Activated T-cell treated with anti-CD3 and anti-CD28 coated beads, Interleukin-2, amount 50 U/mL, for 24 hours (primary cell): ENCODE data around the gene GDF10.

Experiments
- DNase-seq: peaks from one replicate; pipeline ENCODE4 v3.0.0-alpha.2; 2020
- H3K27ac Mint-ChIP-seq: 2 replicates; pipeline ENCODE4 v1.8.0; 2020; ENCODE audit warnings: mild to moderate bottlenecking, mixed read lengths
- H3K27me3 Mint-ChIP-seq: 2 replicates; pipeline ENCODE4 v1.8.0; 2020; ENCODE audit warnings: mixed read lengths
- H3K36me3 Mint-ChIP-seq: 2 replicates; pipeline ENCODE4 v1.8.0; 2020; ENCODE audit warnings: low read depth, mixed read lengths
- H3K4me1 Mint-ChIP-seq: 2 replicates; pipeline ENCODE4 v1.8.0; 2020; ENCODE audit warnings: low read depth, mixed read lengths
- H3K4me3 Mint-ChIP-seq: 2 replicates; pipeline ENCODE4 v1.8.0; 2020; ENCODE audit warnings: mild to moderate bottlenecking, moderate library complexity, mixed read lengths
- H3K9me3 Mint-ChIP-seq: 2 replicates; pipeline ENCODE4 v1.8.0; 2020; ENCODE audit warnings: mixed read lengths

Gene GDF10

DNA sequence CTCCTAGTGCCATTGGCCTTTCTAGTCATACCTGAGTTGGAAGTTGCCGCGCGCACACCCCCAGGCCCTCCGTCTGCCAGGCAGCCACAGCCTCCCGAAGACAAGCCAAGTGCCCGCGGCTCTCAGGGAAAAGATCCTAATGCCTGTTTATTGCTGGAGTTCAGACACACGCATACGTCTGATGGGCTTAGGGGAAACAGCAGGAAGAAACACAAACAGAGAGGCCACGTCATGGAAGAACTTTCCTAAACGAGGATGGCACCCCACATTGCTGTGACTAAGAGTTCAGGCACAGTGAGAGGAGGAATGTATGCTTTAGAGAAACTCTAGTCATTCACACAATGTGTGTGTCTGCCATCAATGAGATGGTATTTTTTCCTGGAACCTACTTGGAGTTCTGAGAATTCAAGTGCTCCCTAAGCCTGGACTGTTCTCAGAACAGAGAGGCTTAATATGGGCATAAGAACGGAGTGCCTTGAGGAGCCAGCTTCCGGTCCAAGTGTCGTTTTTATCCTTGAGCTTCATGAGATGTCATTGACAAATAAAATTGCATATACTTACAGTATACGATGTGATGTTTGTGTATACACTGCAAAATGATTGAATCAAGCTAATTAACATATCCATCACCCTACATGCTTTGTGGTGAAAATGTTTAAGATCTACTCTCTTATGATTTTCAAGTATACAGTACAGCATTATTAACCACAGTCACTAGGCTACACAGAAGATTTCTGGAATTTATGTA is 36.6 kb downstream of the GDF10 start:
- Mint-ChIP-seq H3K27me3 (peaks cover 25% of the 10 kb centered on the region), H3K36me3 (no peaks in the 10 kb centered on the region), H3K9me3 (no peaks in the 10 kb centered on the region), H3K4me1 (no peaks in the 10 kb centered on the region), H3K4me3 (no peak overlapping the region), H3K27ac (no peak overlapping the region)
- no peak for DNase-seq

DNA sequence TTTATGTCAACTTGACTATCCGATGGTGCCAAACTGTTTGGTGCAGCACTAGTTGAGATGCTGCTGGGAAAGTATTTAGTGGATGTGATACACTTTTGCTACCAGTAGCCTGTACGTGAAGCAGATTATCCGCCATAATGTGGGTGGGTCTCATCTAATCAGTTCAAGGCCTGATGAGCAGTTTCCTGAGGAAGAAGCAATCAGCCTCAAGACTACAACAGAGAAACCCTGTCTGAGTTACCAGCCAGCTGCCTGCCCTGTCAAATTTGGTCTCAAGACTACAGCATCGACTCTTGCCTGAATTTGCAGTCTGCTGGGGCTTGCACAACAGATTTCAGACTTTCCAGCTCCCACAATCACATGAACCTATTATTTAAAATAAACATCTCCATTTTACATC is 37.3 kb downstream of the GDF10 start:
- Mint-ChIP-seq H3K4me3 (no peak overlapping the region), H3K27ac (no peak overlapping the region), H3K4me1 (no peaks in the 10 kb centered on the region), H3K9me3 (no peaks in the 10 kb centered on the region), H3K27me3 (peaks cover 25% of the 10 kb centered on the region), H3K36me3 (no peaks in the 10 kb centered on the region)
- no peak for DNase-seq

DNA sequence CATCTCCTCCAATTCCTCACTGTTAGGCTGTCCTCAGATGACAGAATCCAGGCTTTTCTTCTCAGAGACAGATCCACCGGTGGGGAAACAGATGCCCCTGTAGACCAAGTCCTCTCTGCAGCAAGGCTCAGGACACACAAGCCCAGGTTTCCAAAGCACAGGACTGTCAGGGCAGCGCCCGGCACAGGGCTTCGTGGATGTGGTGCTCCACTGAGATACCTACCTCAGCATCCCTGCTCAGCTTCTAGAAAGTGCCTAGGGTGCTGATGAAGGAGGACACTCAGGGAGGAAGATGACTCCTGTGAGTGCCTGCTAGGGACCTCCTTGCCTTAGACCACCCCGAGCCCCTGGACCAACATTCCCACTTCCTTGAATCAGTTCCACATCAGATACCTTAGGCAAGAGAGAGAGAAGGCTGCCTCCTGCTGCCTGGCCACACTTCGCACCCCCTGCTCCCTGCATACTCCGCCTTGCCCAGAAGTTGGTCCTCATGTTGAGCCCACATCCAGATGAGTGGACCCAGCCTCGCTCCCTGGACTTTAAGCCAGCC is 39.3 kb downstream of the GDF10 start:
- H3K9me3 Mint-ChIP-seq, result no peaks in the 10 kb centered on the region
- H3K27me3 Mint-ChIP-seq, result peaks cover 23% of the 10 kb centered on the region
- H3K27ac Mint-ChIP-seq, result no peak overlapping the region
- no peak overlapping the region for H3K4me3 Mint-ChIP-seq
- H3K4me1 Mint-ChIP-seq, result no peaks in the 10 kb centered on the region
- no peak for DNase-seq
- H3K36me3 Mint-ChIP-seq, result no peaks in the 10 kb centered on the region

DNA sequence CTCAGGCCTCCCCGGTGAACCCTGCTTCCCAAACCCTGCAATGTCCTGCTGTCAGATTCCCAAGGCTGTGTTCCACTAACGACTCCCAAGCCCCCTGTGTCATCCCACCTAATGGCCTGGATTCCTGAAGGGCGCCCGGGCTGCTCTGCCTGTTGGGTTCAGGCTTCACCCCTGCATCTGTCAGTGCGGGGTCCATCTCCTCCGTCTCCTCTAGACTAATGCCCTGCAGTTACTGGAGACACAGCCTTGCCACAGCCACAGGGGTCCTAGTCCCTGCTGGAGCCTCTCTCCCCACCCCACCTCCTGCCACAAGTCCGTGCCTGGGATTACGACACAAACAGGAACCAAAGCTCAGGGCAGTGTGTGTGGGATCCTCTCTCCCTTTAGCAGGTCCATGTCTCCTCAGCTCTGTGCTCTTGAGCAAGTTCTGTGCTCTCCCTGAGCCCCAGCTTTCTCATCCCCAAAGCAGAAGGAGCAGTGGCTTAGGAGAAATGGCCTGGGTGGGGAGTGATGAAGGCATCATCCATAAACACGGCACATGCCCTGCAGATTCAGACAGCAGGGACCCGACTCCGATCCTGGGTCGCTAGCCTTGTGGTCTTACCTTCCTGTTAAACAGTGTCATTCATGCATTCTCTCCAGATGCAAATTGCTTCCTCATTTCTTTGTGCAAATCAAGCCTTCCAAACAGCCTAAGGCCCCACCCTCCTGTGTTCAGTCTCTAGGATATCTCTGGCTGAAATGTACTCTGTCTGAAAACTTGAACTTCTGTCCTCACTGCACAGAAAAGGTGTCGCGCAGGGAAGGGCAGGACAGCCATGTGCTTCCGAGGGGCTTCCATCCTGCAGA is 40.0 kb downstream of the GDF10 start:
- Mint-ChIP-seq H3K36me3 (no peaks in the 10 kb centered on the region), H3K27ac (no peak overlapping the region), H3K4me1 (no peaks in the 10 kb centered on the region), H3K4me3 (no peak overlapping the region), H3K27me3 (peaks cover 23% of the 10 kb centered on the region), H3K9me3 (no peaks in the 10 kb centered on the region)
- DNase-seq, result no peak

DNA sequence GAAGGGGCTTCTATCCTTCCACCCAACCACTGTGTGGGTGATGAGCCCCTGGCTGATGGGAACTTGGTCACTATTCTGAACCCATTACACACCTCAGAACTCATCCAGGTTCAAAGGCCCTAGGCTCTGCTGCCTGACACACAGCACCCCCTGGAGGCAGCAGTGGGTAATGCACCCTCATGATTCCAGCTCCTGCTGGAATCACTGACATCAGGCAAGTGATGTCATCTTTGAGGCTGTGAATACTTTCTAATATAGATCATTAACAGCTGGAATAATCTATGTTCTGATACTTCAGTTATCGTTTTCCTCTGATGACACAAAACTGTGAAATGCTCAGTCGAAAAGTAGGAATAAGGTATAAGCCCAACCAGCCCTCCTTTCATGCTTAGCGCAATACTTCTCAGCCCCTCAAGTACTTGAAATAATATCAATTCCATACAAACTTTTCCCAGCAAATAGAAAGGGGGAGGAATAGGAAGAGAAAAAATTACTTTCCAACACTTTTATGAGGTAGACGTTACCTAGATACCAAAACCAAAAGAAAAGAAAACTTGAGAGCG is 40.7 kb downstream of the GDF10 start:
- Mint-ChIP-seq H3K9me3 (no peaks in the 10 kb centered on the region), H3K4me3 (no peak overlapping the region), H3K27me3 (peaks cover 23% of the 10 kb centered on the region), H3K36me3 (no peaks in the 10 kb centered on the region), H3K27ac (no peak overlapping the region), H3K4me1 (no peaks in the 10 kb centered on the region)
- peak; percentile 84 for DNase-seq

DNA sequence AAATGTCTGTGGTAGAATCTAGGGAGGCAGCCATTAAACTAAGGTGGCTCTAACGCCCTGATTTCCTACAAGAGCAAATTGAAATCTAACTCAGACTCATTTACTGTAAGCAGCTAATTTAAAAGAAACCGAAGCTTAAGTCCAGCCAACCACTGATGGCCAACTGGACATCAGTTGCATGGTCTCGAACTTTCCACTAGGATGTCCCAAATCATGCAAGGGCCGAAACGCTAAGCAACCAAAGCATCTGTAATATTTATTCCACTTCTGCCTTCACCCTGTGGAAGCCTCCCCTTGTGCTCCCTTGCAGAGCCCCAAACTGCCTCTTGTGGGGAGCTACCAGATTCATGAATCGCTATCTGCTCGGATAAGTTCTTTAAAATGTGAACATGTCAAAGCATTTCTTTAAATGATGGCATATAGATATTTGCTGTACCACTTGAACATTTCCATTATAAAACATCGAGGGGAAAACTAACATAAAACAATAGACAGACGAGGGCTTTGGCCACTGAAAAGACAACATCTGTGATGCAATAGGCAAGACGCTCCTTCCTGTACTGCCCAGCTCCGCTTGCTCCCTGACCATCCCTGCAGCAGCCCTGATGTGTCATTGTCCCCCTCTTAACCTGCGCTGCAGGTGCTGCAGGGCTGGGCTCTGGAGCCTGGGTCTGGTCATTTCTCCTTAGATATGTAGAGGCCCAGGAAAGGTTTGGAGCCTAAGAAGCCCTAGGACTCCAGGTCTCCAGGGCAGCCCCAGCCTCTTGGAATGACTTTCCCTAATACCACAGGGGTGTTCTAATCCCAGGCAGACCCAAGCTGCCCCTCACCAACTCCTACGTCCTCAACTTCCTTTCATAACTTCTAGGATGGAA is 45.2 kb downstream of the GDF10 start:
- peaks cover 7% of the 10 kb centered on the region for H3K27me3 Mint-ChIP-seq

DNA sequence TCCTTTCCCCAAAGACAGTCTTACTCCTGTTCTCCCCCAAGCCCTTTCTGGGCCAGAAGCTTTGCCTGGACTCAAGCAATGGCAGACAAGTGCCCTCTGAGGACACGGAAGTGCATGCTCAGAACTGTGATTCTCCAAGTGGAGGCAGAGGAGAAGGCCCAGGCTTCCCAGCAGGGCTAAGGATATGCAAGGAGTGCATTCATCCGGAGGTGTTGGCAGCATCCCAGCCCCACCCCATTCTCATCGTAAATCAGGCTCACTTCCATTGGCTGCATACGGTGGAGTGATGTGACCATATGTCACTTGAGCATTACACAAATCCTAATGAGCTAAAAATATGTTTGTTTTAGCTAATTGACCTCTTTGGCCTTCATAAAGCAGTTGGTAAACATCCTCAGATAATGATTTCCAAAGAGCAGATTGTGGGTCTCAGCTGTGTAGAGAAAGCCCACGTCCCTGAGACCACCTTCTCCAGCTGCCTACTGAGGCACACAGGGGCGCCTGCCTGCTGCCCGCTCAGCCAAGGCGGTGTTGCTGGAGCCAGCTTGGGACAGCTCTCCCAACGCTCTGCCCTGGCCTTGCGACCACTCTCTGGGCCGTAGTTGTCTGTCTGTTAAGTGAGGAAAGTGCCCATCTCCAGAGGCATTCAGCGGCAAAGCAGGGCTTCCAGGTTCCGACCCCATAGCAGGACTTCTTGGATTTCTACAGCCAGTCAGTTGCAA is 46.7 kb downstream of the GDF10 start:
- Mint-ChIP-seq H3K4me3 (no peak overlapping the region), H3K9me3 (no peaks in the 10 kb centered on the region), H3K27ac (no peak overlapping the region), H3K27me3 (no peaks in the 10 kb centered on the region), H3K36me3 (no peaks in the 10 kb centered on the region), H3K4me1 (no peaks in the 10 kb centered on the region)
- DNase-seq, result no peak

More for the DNA sequence above, 45.2 kb downstream of the GDF10 start:
- no peak for DNase-seq
- no peaks in the 10 kb centered on the region for H3K4me1 Mint-ChIP-seq
- H3K4me3 Mint-ChIP-seq, result no peak overlapping the region
- no peaks in the 10 kb centered on the region for H3K36me3 Mint-ChIP-seq
- H3K27ac Mint-ChIP-seq, result no peak overlapping the region
- H3K9me3 Mint-ChIP-seq, result no peaks in the 10 kb centered on the region

DNA sequence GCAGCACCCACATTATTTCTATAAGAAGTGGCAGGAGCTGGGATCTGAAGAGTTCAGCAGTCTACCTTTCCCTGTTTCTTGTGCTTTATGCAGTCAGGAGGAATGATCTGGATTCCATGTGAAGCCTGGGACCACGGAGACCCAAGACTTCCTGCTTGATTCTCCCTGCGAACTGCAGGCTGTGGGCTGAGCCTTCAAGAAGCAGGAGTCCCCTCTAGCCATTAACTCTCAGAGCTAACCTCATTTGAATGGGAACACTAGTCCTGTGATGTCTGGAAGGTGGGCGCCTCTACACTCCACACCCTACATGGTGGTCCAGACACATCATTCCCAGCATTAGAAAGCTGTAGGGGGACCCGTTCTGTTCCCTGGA is 47.3 kb downstream of the GDF10 start:
- H3K27ac Mint-ChIP-seq, result no peak overlapping the region
- no peaks in the 10 kb centered on the region for H3K27me3 Mint-ChIP-seq
- no peak overlapping the region for H3K4me3 Mint-ChIP-seq
- DNase-seq, result no peak
- H3K4me1 Mint-ChIP-seq, result no peaks in the 10 kb centered on the region
- H3K9me3 Mint-ChIP-seq, result no peaks in the 10 kb centered on the region
- H3K36me3 Mint-ChIP-seq, result no peaks in the 10 kb centered on the region

DNA sequence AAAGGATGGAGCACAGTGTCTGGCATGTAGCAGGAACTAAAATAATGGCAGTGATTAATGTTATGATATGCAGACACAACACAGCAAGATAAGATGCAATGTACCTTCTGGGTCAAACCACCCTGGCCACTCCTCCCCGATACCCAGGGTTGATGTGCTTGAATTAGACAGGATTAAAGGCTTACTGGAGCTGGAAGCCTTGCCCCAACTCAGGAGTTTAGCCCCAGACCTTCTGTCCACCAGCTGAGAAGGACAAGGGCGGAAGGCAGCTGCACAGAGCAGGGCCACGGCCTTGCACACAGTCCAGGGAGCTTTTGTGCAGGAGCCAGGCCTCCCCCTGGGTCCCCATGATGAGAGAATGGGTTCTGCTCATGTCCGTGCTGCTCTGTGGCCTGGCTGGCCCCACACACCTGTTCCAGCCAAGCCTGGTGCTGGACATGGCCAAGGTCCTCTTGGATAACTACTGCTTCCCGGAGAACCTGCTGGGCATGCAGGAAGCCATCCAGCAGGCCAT is 48.2 kb downstream of the GDF10 start, which contains the start of gene RBP3:
TSS of gene RBP3 (plus strand) at position 226 of the 514 bp plus-strand sequence. CDS start at position 348, 122 bp downstream.
- DNase-seq, result no peak
- Mint-ChIP-seq H3K27ac (no peak within 1 kb of the TSS), H3K9me3 (no peaks in the 10 kb centered on the region), H3K4me1 (no peaks in the 10 kb centered on the region), H3K4me3 (no peak within 1 kb of the TSS), H3K36me3 (no peaks in the 10 kb centered on the region), H3K27me3 (no peaks in the 10 kb centered on the region)

DNA sequence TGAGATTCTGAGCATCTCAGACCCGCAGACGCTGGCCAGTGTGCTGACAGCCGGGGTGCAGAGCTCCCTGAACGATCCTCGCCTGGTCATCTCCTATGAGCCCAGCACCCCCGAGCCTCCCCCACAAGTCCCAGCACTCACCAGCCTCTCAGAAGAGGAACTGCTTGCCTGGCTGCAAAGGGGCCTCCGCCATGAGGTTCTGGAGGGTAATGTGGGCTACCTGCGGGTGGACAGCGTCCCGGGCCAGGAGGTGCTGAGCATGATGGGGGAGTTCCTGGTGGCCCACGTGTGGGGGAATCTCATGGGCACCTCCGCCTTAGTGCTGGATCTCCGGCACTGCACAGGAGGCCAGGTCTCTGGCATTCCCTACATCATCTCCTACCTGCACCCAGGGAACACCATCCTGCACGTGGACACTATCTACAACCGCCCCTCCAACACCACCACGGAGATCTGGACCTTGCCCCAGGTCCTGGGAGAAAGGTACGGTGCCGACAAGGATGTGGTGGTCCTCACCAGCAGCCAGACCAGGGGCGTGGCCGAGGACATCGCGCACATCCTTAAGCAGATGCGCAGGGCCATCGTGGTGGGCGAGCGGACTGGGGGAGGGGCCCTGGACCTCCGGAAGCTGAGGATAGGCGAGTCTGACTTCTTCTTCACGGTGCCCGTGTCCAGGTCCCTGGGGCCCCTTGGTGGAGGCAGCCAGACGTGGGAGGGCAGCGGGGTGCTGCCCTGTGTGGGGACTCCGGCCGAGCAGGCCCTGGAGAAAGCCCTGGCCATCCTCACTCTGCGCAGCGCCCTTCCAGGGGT is 48.9 kb downstream of the GDF10 start:
- no peaks in the 10 kb centered on the region for H3K9me3 Mint-ChIP-seq
- no peak overlapping the region for H3K27ac Mint-ChIP-seq

DNA sequence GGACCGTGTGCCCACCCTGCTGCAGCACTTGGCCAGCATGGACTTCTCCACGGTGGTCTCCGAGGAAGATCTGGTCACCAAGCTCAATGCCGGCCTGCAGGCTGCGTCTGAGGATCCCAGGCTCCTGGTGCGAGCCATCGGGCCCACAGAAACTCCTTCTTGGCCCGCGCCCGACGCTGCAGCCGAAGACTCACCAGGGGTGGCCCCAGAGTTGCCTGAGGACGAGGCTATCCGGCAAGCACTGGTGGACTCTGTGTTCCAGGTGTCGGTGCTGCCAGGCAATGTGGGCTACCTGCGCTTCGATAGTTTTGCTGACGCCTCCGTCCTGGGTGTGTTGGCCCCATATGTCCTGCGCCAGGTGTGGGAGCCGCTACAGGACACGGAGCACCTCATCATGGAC is 49.5 kb downstream of the GDF10 start:
- no peak for DNase-seq
- H3K9me3 Mint-ChIP-seq, result no peaks in the 10 kb centered on the region
- H3K4me1 Mint-ChIP-seq, result no peaks in the 10 kb centered on the region
- no peaks in the 10 kb centered on the region for H3K36me3 Mint-ChIP-seq
- H3K27ac Mint-ChIP-seq, result no peak overlapping the region
- H3K27me3 Mint-ChIP-seq, result no peaks in the 10 kb centered on the region
- H3K4me3 Mint-ChIP-seq, result no peak overlapping the region

More for the DNA sequence above, 48.9 kb downstream of the GDF10 start:
- no peak overlapping the region for H3K4me3 Mint-ChIP-seq
- no peaks in the 10 kb centered on the region for H3K27me3 Mint-ChIP-seq
- no peaks in the 10 kb centered on the region for H3K36me3 Mint-ChIP-seq
- H3K4me1 Mint-ChIP-seq, result no peaks in the 10 kb centered on the region
- no peak for DNase-seq

DNA sequence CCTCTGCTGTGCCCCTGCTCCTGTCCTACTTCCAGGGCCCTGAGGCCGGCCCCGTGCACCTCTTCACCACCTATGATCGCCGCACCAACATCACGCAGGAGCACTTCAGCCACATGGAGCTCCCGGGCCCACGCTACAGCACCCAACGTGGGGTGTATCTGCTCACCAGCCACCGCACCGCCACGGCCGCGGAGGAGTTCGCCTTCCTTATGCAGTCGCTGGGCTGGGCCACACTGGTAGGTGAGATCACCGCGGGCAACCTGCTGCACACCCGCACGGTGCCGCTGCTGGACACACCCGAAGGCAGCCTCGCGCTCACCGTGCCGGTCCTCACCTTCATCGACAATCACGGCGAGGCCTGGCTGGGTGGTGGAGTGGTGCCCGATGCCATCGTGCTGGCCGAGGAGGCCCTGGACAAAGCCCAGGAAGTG is 50.0 kb downstream of the GDF10 start:
- Mint-ChIP-seq H3K4me1 (no peaks in the 10 kb centered on the region), H3K27me3 (no peaks in the 10 kb centered on the region), H3K27ac (no peak overlapping the region), H3K36me3 (no peaks in the 10 kb centered on the region), H3K4me3 (no peak overlapping the region), H3K9me3 (no peaks in the 10 kb centered on the region)
- no peak for DNase-seq
